Measurements from ENCODE around the gene PROCR.

DNA sequence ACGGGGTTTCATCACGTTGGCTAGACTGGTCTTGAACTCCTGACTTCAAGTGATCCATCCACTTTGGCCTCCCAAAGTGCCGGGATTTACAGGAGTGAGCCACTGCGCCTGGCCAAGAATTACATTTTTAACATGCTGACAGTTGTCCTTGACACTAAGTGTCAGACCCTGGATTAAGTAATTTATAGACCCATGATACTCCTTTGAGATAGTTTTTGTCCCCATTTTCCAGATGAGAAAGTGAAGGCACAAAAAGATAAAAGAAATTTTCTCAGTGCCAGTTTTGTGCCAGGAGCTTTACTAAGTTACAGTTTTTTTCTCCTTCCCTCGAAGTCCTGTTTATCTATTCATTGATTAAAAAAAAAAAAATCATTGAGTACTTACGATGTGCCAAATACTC lies 14.9 kb upstream of the PROCR start:
- no peak for TF ChIP-seq RAD21 (IDR thresholded peaks at IDR 0.05)
- TF ChIP-seq CTCF (IDR thresholded peaks at IDR 0.05; ENCODE audit: low read depth, low read length, missing input control): no peak
- TF ChIP-seq GABPA (IDR thresholded peaks at IDR 0.05 in 1 of 2, conservative IDR thresholded peaks at IDR 0.05 in 1 of 2): no peak
- TF ChIP-seq RXRA (IDR thresholded peaks at IDR 0.05): no peak
- no peak for TF ChIP-seq SP1 (IDR thresholded peaks at IDR 0.05)
- TF ChIP-seq, protein P1, sequence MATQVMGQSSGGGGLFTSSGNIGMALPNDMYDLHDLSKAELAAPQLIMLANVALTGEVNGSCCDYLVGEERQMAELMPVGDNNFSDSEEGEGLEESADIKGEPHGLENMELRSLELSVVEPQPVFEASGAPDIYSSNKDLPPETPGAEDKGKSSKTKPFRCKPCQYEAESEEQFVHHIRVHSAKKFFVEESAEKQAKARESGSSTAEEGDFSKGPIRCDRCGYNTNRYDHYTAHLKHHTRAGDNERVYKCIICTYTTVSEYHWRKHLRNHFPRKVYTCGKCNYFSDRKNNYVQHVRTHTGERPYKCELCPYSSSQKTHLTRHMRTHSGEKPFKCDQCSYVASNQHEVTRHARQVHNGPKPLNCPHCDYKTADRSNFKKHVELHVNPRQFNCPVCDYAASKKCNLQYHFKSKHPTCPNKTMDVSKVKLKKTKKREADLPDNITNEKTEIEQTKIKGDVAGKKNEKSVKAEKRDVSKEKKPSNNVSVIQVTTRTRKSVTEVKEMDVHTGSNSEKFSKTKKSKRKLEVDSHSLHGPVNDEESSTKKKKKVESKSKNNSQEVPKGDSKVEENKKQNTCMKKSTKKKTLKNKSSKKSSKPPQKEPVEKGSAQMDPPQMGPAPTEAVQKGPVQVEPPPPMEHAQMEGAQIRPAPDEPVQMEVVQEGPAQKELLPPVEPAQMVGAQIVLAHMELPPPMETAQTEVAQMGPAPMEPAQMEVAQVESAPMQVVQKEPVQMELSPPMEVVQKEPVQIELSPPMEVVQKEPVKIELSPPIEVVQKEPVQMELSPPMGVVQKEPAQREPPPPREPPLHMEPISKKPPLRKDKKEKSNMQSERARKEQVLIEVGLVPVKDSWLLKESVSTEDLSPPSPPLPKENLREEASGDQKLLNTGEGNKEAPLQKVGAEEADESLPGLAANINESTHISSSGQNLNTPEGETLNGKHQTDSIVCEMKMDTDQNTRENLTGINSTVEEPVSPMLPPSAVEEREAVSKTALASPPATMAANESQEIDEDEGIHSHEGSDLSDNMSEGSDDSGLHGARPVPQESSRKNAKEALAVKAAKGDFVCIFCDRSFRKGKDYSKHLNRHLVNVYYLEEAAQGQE (IDR thresholded peaks at IDR 0.05): no peak
- TF ChIP-seq, protein P2, sequence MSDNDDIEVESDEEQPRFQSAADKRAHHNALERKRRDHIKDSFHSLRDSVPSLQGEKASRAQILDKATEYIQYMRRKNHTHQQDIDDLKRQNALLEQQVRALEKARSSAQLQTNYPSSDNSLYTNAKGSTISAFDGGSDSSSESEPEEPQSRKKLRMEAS (IDR thresholded peaks at IDR 0.05): no peak
- no peak for TF ChIP-seq ATF3 (IDR thresholded peaks at IDR 0.05)
- no peak for TF ChIP-seq TAF1 (conservative IDR thresholded peaks at IDR 0.05)

All from liver (tissue), 3 donors.